SK-N-SH (cell line): Measurements from ENCODE around the gene MRTFB. TPM values are rescaled to one million over a fixed set of nuclear protein-coding genes. Genes with fewer than 3 reads are reported as not detected.

Experiments
- polyA plus RNA-seq, 3 experiments: library from polyadenylated mRNA; depleted of rRNA; stranded (reverse); fragments of >200 nt; gene quantifications; 2 replicates each; pipeline ENCODE4 v1.2.3, GENCODE V29; 2012
- small RNA-seq, 7 experiments: library from RNA; depleted of rRNA; stranded (forward); fragments of <200 nt; gene quantifications; one replicate each; pipeline ENCODE3, GENCODE V24; 2012

The MRTFB gene
- polyA plus RNA-seq, 1 of the 3 experiments (the other 2 are of a cell fraction) = 3.3 TPM

Small RNAs within 50 kb of the gene (small RNA-seq; reads per million reads assigned to genes)
- gene MIR193B (0 to 70.2 (median 11.9) reads per million in 7 experiments), gene MIR365A (0 to 0.52 (median 0) reads per million in 7 experiments), gene RF00019 (0 reads per million in 7 experiments)

Other genes starting within 250 kb of the MRTFB start
- gene ERCC4, start 151.2 kb upstream of the MRTFB start, polyA plus RNA-seq (2012; rRNA removed) = 1.8 and 2.8 TPM in 2 replicates